ENCODE results near the gene SLC8A1. TPM values are rescaled to one million over a fixed set of nuclear protein-coding genes. Genes with fewer than 3 reads are reported as not detected.

Gene SLC8A1
- total RNA-seq, 1 experiment from 2014 or later: 1.7 TPM

DNA sequence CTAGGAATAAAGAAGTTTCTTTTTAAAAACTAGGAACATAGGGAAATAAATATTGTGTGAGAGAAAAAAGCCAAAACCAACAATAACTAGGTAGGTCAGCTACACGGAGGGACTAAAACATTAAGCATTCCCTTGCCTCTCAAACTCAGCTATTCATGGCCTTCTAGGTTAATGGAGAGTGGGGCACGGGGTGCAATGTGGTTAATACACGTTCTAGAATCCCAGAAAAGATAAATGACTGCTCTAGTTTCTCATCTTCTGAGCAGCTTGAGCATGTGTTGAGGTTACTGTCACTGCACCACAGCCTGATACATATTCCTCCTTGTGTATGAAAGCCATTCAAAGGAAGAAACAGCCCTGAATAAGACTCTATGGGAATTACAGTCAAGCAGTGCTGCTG, 31.4 kb downstream of the SLC8A1 start:
- H3K27me3 ChIP-seq (ENCODE audit: control insufficient read depth, insufficient read depth, low read length): no peaks in the 10 kb centered on the region
- DNase-seq: no peak
- no peaks in the 10 kb centered on the region for H3K36me3 ChIP-seq (replicated peaks; ENCODE audit: control insufficient read depth, insufficient read depth, low read length)
- no peak overlapping the region for H3K4me3 ChIP-seq (ENCODE audit: insufficient read depth, low read depth, low read length)

DNA sequence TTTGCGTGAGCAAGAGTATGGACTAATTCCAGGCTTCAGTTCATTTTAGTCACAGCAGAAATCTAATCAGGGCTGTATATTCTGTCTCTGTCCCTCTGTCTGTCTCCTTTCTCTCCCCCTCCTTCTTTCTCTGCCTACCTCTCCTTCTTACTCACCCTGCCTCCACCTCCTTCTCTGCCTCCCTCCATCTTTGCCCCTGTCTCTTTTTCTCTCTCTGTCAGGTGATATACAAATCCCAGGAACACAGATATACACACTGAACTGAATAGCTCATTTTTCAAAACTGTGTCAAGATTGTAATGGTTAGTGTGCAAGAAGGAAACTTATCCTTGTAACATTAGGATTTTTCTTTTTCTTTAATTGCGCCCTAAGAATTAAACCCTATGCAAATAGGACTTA, 32.5 kb downstream of the SLC8A1 start:
- H3K4me3 ChIP-seq (ENCODE audit: insufficient read depth, low read depth, low read length): no peak overlapping the region
- H3K27me3 ChIP-seq (ENCODE audit: control insufficient read depth, insufficient read depth, low read length): no peaks in the 10 kb centered on the region
- no peaks in the 10 kb centered on the region for H3K36me3 ChIP-seq (replicated peaks; ENCODE audit: control insufficient read depth, insufficient read depth, low read length)
- no peak for DNase-seq

- H3K36me3 ChIP-seq (replicated peaks; ENCODE audit: control insufficient read depth, insufficient read depth, low read length): no peaks in the 10 kb centered on the region
- no peak for DNase-seq
- no peaks in the 10 kb centered on the region for H3K27me3 ChIP-seq (ENCODE audit: control insufficient read depth, insufficient read depth, low read length)
Observed at GRCh38 chr2:40418614-40419363, 33.1 kb downstream of the SLC8A1 start.

GRCh38 chr2:40416486-40416885, 35.4 kb downstream of the SLC8A1 start:
- H3K36me3 ChIP-seq (replicated peaks; ENCODE audit: control insufficient read depth, insufficient read depth, low read length): no peaks in the 10 kb centered on the region
- no peak for DNase-seq
- no peaks in the 10 kb centered on the region for H3K27me3 ChIP-seq (ENCODE audit: control insufficient read depth, insufficient read depth, low read length)
- no peak overlapping the region for H3K4me3 ChIP-seq (ENCODE audit: insufficient read depth, low read depth, low read length)

More at GRCh38 chr2:40418614-40419363, 33.1 kb downstream of the SLC8A1 start:
- H3K4me3 ChIP-seq (ENCODE audit: insufficient read depth, low read depth, low read length): no peak overlapping the region

GRCh38 chr2:40415391-40415790, 36.5 kb downstream of the SLC8A1 start:
- DNase-seq: no peak

DNA sequence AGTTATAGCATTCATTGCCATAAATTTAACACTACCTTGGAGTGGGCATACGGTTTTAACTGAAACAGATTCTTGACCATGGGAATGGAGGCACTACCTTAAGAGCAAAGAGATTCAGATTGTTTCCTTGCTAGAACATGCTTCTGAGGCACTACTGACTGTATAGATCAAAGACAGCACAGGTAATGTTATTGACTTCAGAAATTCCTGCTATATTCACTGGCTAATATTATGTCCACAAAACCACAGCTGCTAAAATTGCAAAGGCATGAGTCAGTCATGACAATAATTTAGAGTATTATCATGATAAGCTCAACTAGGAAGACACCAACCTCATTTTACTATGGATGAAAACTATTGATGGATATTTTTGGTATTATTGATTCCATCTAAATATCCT, 39.4 kb downstream of the SLC8A1 start:
- H3K27me3 ChIP-seq (ENCODE audit: control insufficient read depth, insufficient read depth, low read length): no peaks in the 10 kb centered on the region
- no peak for DNase-seq
- H3K36me3 ChIP-seq (replicated peaks; ENCODE audit: control insufficient read depth, insufficient read depth, low read length): no peaks in the 10 kb centered on the region
- no peak overlapping the region for H3K4me3 ChIP-seq (ENCODE audit: insufficient read depth, low read depth, low read length)

More at GRCh38 chr2:40415391-40415790, 36.5 kb downstream of the SLC8A1 start:
- no peak overlapping the region for H3K4me3 ChIP-seq (ENCODE audit: insufficient read depth, low read depth, low read length)
- H3K27me3 ChIP-seq (ENCODE audit: control insufficient read depth, insufficient read depth, low read length): no peaks in the 10 kb centered on the region
- no peaks in the 10 kb centered on the region for H3K36me3 ChIP-seq (replicated peaks; ENCODE audit: control insufficient read depth, insufficient read depth, low read length)

DNA sequence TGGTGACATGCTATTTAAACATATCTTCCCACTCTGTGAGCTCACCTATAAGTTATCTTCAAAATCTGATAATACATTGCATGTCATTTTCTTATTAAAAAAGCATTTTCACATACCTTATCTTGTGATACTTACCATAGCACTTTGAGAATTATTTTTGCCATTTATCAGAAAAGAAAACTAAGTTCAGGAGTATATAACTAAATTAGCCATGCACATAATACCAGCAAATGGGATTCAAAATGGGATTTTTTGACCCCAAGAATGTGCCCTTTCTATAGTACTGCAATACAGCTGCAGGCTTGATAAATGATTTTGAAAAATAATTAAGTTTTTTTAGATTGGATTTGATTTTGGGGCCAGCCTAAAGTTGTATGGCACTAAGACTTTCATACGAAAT, 41.2 kb downstream of the SLC8A1 start:
- no peaks in the 10 kb centered on the region for H3K27me3 ChIP-seq (ENCODE audit: control insufficient read depth, insufficient read depth, low read length)
- no peak for DNase-seq
- no peaks in the 10 kb centered on the region for H3K36me3 ChIP-seq (replicated peaks; ENCODE audit: control insufficient read depth, insufficient read depth, low read length)
- H3K4me3 ChIP-seq (ENCODE audit: insufficient read depth, low read depth, low read length): no peak overlapping the region

DNA sequence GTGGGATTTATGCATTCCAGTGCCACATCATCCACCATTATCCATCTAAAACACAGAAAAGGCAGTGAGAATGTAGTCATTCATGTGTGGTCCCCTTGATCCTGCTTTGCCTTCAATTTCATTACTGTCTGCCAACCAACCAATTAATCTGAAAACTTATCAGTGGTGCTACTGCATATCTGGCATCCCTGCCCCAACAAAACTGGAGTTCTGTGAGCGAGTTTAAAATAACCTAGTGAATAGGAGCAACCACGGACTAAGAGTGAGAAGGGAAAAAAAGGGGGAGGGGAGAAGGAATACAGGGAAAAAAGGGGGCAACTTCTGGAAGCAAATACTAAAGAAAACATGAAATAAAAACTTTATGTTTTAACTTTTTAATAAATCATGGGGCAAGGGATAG, 42.2 kb downstream of the SLC8A1 start:
- H3K4me3 ChIP-seq (ENCODE audit: insufficient read depth, low read depth, low read length): no peak overlapping the region
- no peaks in the 10 kb centered on the region for H3K36me3 ChIP-seq (replicated peaks; ENCODE audit: control insufficient read depth, insufficient read depth, low read length)
- DNase-seq: no peak
- H3K27me3 ChIP-seq (ENCODE audit: control insufficient read depth, insufficient read depth, low read length): no peaks in the 10 kb centered on the region

DNA sequence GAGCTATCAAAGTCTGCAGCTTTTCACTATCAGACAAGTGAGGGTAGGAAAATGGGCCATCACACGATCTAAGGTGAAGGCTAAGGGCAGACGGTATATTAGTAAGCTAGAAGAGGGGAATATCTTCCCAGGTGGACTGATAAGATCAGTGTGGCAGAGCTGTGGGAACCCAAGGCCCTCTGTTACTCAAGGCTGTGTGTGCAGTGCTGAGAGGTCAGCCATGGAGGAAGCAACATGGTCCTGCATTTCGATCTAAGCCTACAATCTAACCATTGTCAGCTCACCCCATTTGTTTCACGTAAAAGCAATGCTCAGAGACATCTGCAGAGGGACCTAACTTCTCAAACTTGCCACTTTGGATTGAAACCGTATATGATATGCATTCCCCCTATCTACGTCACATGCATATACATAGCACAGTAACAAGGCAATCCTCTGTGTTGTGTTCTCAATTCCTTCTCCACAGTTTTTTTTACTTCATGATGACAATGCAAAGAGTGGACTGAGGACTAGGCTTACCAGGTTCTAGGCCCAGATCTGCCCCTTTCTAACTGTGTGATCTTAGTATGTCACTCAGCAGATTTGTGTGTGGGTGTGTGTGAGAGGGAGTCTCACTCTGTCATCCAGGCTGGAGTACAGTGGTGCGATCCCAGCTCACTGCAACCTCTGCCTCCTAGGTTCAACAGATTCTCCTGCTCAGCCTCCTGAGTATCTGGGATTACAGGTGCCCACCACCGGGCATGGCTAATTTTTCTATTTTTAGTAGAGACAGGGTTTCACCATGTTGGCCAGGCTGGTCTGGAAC, 45.2 kb downstream of the SLC8A1 start:
- Histone ChIP-seq H3K36me3 (replicated peaks; ENCODE audit: control insufficient read depth, insufficient read depth, low read length) (no peaks in the 10 kb centered on the region), H3K4me3 (ENCODE audit: insufficient read depth, low read depth, low read length) (no peak overlapping the region), H3K27me3 (ENCODE audit: control insufficient read depth, insufficient read depth, low read length) (no peaks in the 10 kb centered on the region)
- no peak for DNase-seq

GRCh38 chr2:40405465-40405864, 46.4 kb downstream of the SLC8A1 start:
- Histone ChIP-seq H3K36me3 (replicated peaks; ENCODE audit: control insufficient read depth, insufficient read depth, low read length) (no peaks in the 10 kb centered on the region), H3K4me3 (ENCODE audit: insufficient read depth, low read depth, low read length) (no peak overlapping the region), H3K27me3 (ENCODE audit: control insufficient read depth, insufficient read depth, low read length) (no peaks in the 10 kb centered on the region)
- no peak for DNase-seq

GRCh38 chr2:40404517-40404916, 47.4 kb downstream of the SLC8A1 start:
- no peak overlapping the region for H3K4me3 ChIP-seq (ENCODE audit: insufficient read depth, low read depth, low read length)
- H3K36me3 ChIP-seq (replicated peaks; ENCODE audit: control insufficient read depth, insufficient read depth, low read length): no peaks in the 10 kb centered on the region
- DNase-seq: no peak
- H3K27me3 ChIP-seq (ENCODE audit: control insufficient read depth, insufficient read depth, low read length): no peaks in the 10 kb centered on the region

DNA sequence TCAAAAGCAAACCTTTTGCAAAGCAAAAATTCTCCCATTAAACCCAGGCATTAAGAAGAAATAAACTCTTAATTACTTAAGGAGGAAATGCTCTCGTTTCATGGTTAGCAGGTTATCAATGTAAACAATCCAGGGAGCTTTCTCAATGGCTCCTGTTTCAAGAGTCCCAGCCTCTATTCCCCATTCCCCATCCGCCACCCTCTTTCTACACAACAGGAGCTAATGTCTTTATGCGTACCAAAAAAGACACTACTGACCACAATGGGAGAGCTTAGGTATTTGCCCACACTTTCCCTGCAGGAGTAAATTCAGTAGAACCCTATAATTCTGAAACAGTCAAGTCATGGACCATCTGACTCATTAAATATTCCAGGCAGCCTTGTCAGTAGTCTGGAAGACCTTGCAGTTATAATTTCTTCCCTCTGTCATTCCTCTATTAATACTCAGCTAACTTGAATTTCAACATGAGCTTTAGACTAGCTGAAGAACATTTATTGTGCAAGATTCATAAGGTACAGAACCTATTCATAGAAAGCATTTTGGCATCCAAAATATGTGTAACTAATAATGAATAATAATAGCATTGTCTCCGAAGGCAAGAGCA, 48.6 kb downstream of the SLC8A1 start:
- DNase-seq: no peak
- no peaks in the 10 kb centered on the region for H3K27me3 ChIP-seq (ENCODE audit: control insufficient read depth, insufficient read depth, low read length)
- no peaks in the 10 kb centered on the region for H3K36me3 ChIP-seq (replicated peaks; ENCODE audit: control insufficient read depth, insufficient read depth, low read length)
- H3K4me3 ChIP-seq (ENCODE audit: insufficient read depth, low read depth, low read length): no peak overlapping the region

- Histone ChIP-seq H3K27me3 (ENCODE audit: control insufficient read depth, insufficient read depth, low read length) (no peaks in the 10 kb centered on the region), H3K36me3 (replicated peaks; ENCODE audit: control insufficient read depth, insufficient read depth, low read length) (no peaks in the 10 kb centered on the region), H3K4me3 (ENCODE audit: insufficient read depth, low read depth, low read length) (no peak overlapping the region)
- no peak for DNase-seq
Observed at GRCh38 chr2:40401896-40402295, 50.0 kb downstream of the SLC8A1 start.

DNA sequence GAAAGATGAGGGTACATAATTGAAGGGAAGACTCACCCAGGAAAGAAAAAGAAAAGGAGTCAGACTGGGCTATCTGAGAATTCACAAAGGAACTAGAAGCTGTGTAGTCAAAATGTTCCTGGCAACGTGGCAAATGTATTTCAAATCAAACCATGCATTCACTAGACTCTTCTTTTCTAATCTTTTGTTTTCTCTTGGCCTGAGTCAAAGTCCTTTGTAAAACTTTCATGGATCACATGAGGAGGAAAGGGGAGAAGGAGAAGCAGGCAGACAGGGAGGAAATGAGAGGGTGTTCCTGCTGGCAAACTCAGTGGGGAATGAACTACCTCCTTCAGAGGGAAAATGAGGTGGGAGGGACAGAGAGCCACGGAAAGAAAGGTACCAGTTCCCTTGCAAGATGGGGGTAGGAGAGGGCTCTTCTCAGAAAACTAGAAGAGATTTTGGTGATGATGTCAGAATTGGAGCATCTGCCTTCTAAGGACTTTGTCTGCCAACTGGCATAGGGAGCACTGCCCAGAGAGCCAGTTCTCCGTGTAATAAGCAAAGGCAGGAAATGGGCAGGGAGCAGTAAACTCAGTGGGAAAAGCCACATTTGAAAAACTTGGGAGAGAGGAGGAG, 51.4 kb downstream of the SLC8A1 start:
- no peaks in the 10 kb centered on the region for H3K27me3 ChIP-seq (ENCODE audit: control insufficient read depth, insufficient read depth, low read length)
- no peak for DNase-seq
- H3K36me3 ChIP-seq (replicated peaks; ENCODE audit: control insufficient read depth, insufficient read depth, low read length): no peaks in the 10 kb centered on the region
- no peak overlapping the region for H3K4me3 ChIP-seq (ENCODE audit: insufficient read depth, low read depth, low read length)

Measured in H7 (cell line).